IMR-90 (cell line): ENCODE measurements around the gene UBL3. TPM values are rescaled to one million over a fixed set of nuclear protein-coding genes. Genes with fewer than 3 reads are reported as not detected.

Experiments used
- ATAC-seq: fragments of 200-7000 bp; cut with Tn5 transposase; 2 replicates; pipeline ENCODE4 v1.9.1; 2020; ENCODE audit warnings: low read depth, mild to moderate bottlenecking, moderate library complexity
- BruUV-seq: library from RNA; stranded (reverse); fragments of 400-500 nt; replicated peaks from 2 replicates; lab custom pipeline; 2021; lab: Mats Ljungman, UMichigan
- CTCF ChIA-PET: fragments of 300-600 bp; formaldehyde crosslinking; extraction: SDS; loops from one replicate; lab custom pipeline; 2021; ENCODE audit warnings: antibody characterized with exemption; lab: Yijun Ruan, JAX
- POLR2A ChIA-PET: fragments of 300-600 bp; sonication (Branson Sonifier 250); formaldehyde crosslinking; loops from one replicate; lab custom pipeline; 2022; ENCODE audit warnings: antibody characterized with exemption; ENCODE audit not compliant: unreplicated experiment; lab: Charles Lee
- DNase-seq: peaks from one replicate; pipeline ENCODE4 v3.0.0; 2013
- H2AFZ ChIP-seq: replicated peaks from 2 replicates; pipeline ENCODE3; 2013; ENCODE audit warnings: low read length, mild to moderate bottlenecking; ENCODE audit not compliant: poor library complexity
- H2AK5ac ChIP-seq: 2 replicates; pipeline ENCODE4 v1.6.1; 2013; ENCODE audit warnings: low read depth, low read length, inconsistent platforms
- H2AK9ac ChIP-seq: replicated peaks from 2 replicates; pipeline ENCODE3; 2013; ENCODE audit warnings: mild to moderate bottlenecking, low read depth, low read length, moderate library complexity; ENCODE audit not compliant: poor library complexity
- H2BK120ac ChIP-seq: 2 replicates; pipeline ENCODE4 v1.6.1; 2013; ENCODE audit warnings: low read depth, low read length, inconsistent platforms
- H2BK15ac ChIP-seq: 3 replicates; pipeline ENCODE4 v1.6.1; 2013; ENCODE audit warnings: low read depth, low read length, inconsistent platforms
- H2BK20ac ChIP-seq: 2 replicates; pipeline ENCODE4 v1.6.1; 2013; ENCODE audit warnings: low read depth, mild to moderate bottlenecking, inconsistent platforms, low read length, moderate library complexity
- H2BK5ac ChIP-seq: 2 replicates; pipeline ENCODE4 v1.6.1; 2013; ENCODE audit warnings: mild to moderate bottlenecking, low read depth, low read length, inconsistent platforms; ENCODE audit not compliant: poor library complexity, severe bottlenecking
- H3K14ac ChIP-seq: replicated peaks from 2 replicates; pipeline ENCODE4 v1.6.1; 2013; ENCODE audit warnings: low read depth, low read length, inconsistent platforms
- H3K18ac ChIP-seq: 2 replicates; pipeline ENCODE4 v1.6.1; 2013; ENCODE audit warnings: low read depth, low read length, control low read depth
- H3K23ac ChIP-seq: 2 replicates; pipeline ENCODE4 v1.6.1; 2013; ENCODE audit warnings: low read depth, low read length, inconsistent platforms
- H3K27ac ChIP-seq: 2 replicates; pipeline ENCODE4 v1.5.1; 2013; ENCODE audit warnings: mild to moderate bottlenecking, control low read depth, low read length; ENCODE audit not compliant: insufficient read depth
- H3K27me3 ChIP-seq: 2 replicates; pipeline ENCODE4 v1.6.1; 2013; ENCODE audit warnings: low read length; ENCODE audit not compliant: control insufficient read depth, insufficient read depth
- H3K36me3 ChIP-seq: 2 replicates; pipeline ENCODE4 v1.6.1; 2013; ENCODE audit warnings: low read length, mixed read lengths; ENCODE audit not compliant: control insufficient read depth, insufficient read depth
- H3K4ac ChIP-seq: 2 replicates; pipeline ENCODE4 v1.6.1; 2013; ENCODE audit warnings: low read depth, low read length, inconsistent platforms
- H3K4me1 ChIP-seq: 2 replicates; pipeline ENCODE4 v1.6.1; 2013; ENCODE audit warnings: low read length, mixed read lengths; ENCODE audit not compliant: control insufficient read depth, insufficient read depth
- H3K4me2 ChIP-seq: 2 replicates; pipeline ENCODE4 v1.6.1; 2013; ENCODE audit warnings: low read depth, mild to moderate bottlenecking, control low read depth, low read length, moderate library complexity
- H3K4me3 ChIP-seq: 2 replicates; pipeline ENCODE4 v1.5.1; 2013; ENCODE audit warnings: low read depth, mild to moderate bottlenecking, control low read depth, low read length, moderate library complexity; ENCODE audit not compliant: insufficient read depth
- H3K56ac ChIP-seq: 2 replicates; pipeline ENCODE4 v1.6.1; 2013; ENCODE audit warnings: low read length, inconsistent platforms; ENCODE audit not compliant: insufficient read depth; ENCODE audit errors: extremely low read depth
- H3K79me1 ChIP-seq, 2 experiments: 2 replicates each; pipeline ENCODE4 v1.6.1; 2013; ENCODE audit warnings: low read length in 2 of 2, inconsistent platforms in 1 of 2, low read depth in 1 of 2
- H3K9ac ChIP-seq: 2 replicates; pipeline ENCODE4 v1.6.1; 2013; ENCODE audit warnings: low read depth, low read length, control low read depth
- H3K9me1 ChIP-seq: 2 replicates; pipeline ENCODE4 v1.6.1; 2013; ENCODE audit warnings: low read length, inconsistent platforms; ENCODE audit not compliant: insufficient read depth
- H3K9me3 ChIP-seq: 2 replicates; pipeline ENCODE4 v1.6.1; 2013; ENCODE audit warnings: low read length; ENCODE audit not compliant: control insufficient read depth, insufficient read depth
- H4K20me1 ChIP-seq: 2 replicates; pipeline ENCODE4 v1.6.1; 2013; ENCODE audit warnings: low read length, inconsistent platforms; ENCODE audit not compliant: insufficient read depth
- H4K5ac ChIP-seq: 2 replicates; pipeline ENCODE4 v1.6.1; 2013; ENCODE audit warnings: mild to moderate bottlenecking, low read depth, low read length, control low read depth
- H4K8ac ChIP-seq, 2 experiments: 2 replicates each; pipeline ENCODE4 v1.6.1; 2013; ENCODE audit warnings: low read depth in 2 of 2, low read length in 2 of 2, control low read depth in 1 of 2, inconsistent platforms in 1 of 2
- H4K91ac ChIP-seq: 2 replicates; pipeline ENCODE4 v1.6.1; 2013; ENCODE audit warnings: low read depth, low read length, inconsistent platforms; ENCODE audit not compliant: insufficient read depth
- BHLHE40 ChIP-seq: fragments of 150-350 bp; IDR thresholded peaks from 2 replicates; pipeline ENCODE4 v1.6.1; 2016; ENCODE audit warnings: mild to moderate bottlenecking, low read depth, low read length
- CHD1 ChIP-seq: IDR thresholded peaks from 2 replicates; pipeline ENCODE4 v1.6.1; 2012; ENCODE audit warnings: low read depth, low read length, improper control_type of control experiment
- NFE2L2 ChIP-seq: fragments of 150-350 bp; IDR thresholded peaks from 2 replicates; pipeline ENCODE4 v1.6.1; 2016; ENCODE audit warnings: low read depth, mild to moderate bottlenecking, low read length
- RAD21 ChIP-seq: IDR thresholded peaks from 2 replicates; pipeline ENCODE4 v1.6.1; 2012; ENCODE audit warnings: low read length, improper control_type of control experiment
- RCOR1 ChIP-seq: IDR thresholded peaks from 2 replicates; pipeline ENCODE4 v1.6.1; 2012; ENCODE audit warnings: mild to moderate bottlenecking, low read length, improper control_type of control experiment; ENCODE audit not compliant: insufficient replicate concordance
- RFX5 ChIP-seq: IDR thresholded peaks from 2 replicates; pipeline ENCODE4 v1.8.0; 2012; ENCODE audit warnings: low read depth, mild to moderate bottlenecking, low read length, moderate library complexity
- WGBS, 2 experiments: methylation state at CpG; one replicate each; pipeline versions ENCODE4 v1.1.5 to v1.1.7; 2013; ENCODE audit warnings: missing lambda C conversion rate in 2 of 2; ENCODE audit not compliant: insufficient read length in 1 of 2; ENCODE audit errors: extremely low coverage in 2 of 2; 5-methylcytosine and 5-hydroxymethylcytosine counted together
- dilution Hi-C: fragments of 300-500 bp; cut with HindIII; formaldehyde crosslinking; loops from one replicate; pipeline ENCODE4 v1.14.3; 2018; ENCODE audit warnings: low sequenced_read_pairs; ENCODE audit not compliant: unreplicated experiment
- in situ Hi-C: fragments of 300-500 bp; cut with MboI; formaldehyde crosslinking; loops from 3 replicates; pipeline ENCODE4 v1.14.3; 2019; ENCODE audit warnings: low sequenced_read_pairs, inconsistent platforms, mixed read lengths
- intact Hi-C: fragments of 100-400 bp; cut with micrococcal nuclease; formaldehyde crosslinking; loops from 2 replicates; pipeline ENCODE4 v1.10.0; 2022
- polyA plus RNA-seq, 3 experiments: library from polyadenylated mRNA; depleted of rRNA; stranded (reverse); fragments of >200 nt; gene quantifications; 2 replicates each; pipeline ENCODE4 v1.2.3, GENCODE V29; 2012; ENCODE audit warnings: low replicate concordance in 1 of 3
- total RNA-seq: library from RNA; depleted of rRNA; stranded (reverse); fragments of >200 nt; gene quantifications from 2 replicates; pipeline ENCODE4 v1.2.3, GENCODE V29; 2012
- TF ChIP-seq, protein P1 (sequence below): fragments of 150-350 bp; IDR thresholded peaks from 2 replicates; pipeline ENCODE4 v1.6.1; 2017; ENCODE audit warnings: mild to moderate bottlenecking, antibody characterized with exemption, low read length, low read depth
- TF ChIP-seq, protein P2 (sequence below): conservative IDR thresholded peaks from 2 replicates; pipeline ENCODE4 v1.5.1; 2012; ENCODE audit warnings: mild to moderate bottlenecking, low read depth, low read length, improper control_type of control experiment

The UBL3 gene
- total and polyA plus RNA-seq, 2 of the 4 experiments (the other 2 are of a cell fraction): 16.0 to 19.9 TPM

DNA sequence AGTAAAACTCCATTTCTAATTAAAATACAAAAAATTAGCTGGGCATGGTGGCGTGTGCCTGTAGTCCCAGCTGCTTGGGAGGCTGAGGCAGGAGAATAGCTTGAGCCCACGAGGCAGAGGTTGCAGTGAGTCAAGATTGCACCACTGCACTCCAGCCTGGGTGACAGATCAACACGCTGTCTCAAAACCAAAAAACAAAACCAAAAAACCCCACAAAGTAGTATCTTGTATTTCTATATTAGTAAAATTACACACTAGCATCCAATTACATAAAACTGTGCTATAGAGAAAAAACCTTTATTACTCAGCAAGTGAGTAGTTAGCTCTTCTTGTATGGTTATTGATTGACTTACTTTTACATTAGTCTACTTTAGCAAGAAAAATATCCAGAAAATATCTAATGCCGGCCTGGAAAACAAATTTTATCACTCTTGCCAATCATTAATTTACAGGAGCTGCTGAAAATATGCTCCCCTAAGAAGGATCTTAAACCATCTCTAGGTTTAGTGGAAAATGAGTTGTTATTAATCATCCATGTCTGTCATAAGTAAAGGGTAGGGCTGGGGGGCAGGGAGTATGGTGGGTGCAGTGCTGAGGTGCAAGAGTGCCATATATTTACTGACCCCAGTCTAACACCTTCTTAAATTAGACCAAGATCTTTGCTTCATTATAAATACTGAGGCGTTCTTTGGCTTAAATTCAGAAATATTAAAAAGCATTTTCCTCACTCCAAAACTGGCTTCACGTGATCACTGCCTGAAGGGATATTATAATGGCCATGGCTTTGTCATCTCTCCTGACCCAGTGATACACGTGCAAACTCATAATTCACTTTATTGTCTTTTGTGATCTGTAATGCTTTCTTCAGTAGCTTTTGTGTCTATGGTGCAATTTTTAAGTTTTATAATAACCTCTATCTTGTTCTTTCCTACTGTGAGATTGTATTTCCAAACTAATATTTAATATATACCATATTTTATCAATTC lies 44.1 kb downstream of the UBL3 start (continued):
- TF ChIP-seq, protein P1, sequence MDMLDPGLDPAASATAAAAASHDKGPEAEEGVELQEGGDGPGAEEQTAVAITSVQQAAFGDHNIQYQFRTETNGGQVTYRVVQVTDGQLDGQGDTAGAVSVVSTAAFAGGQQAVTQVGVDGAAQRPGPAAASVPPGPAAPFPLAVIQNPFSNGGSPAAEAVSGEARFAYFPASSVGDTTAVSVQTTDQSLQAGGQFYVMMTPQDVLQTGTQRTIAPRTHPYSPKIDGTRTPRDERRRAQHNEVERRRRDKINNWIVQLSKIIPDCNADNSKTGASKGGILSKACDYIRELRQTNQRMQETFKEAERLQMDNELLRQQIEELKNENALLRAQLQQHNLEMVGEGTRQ: no peak
- no peak for TF ChIP-seq BHLHE40

DNA sequence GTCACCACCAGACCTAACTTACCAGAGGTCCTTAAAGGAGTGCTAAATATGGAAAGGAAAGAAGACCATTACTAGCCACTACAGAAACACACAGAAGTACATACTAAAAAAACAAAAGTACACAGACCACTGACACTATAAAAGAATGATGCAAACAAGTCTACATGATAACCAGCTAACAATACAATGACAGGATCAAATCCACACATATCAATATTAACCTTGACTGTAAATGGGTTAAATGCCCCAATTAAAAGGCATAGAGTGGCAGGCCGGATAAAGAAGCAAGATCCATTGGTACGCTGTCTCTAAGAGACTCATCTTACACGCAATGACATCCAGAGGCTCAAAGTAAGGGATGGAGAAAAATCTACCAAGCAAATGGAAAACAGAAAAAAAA lies 47.2 kb downstream of the UBL3 start:
- no peak for TF ChIP-seq RAD21
- TF ChIP-seq CHD1: no peak
- TF ChIP-seq, protein P2, sequence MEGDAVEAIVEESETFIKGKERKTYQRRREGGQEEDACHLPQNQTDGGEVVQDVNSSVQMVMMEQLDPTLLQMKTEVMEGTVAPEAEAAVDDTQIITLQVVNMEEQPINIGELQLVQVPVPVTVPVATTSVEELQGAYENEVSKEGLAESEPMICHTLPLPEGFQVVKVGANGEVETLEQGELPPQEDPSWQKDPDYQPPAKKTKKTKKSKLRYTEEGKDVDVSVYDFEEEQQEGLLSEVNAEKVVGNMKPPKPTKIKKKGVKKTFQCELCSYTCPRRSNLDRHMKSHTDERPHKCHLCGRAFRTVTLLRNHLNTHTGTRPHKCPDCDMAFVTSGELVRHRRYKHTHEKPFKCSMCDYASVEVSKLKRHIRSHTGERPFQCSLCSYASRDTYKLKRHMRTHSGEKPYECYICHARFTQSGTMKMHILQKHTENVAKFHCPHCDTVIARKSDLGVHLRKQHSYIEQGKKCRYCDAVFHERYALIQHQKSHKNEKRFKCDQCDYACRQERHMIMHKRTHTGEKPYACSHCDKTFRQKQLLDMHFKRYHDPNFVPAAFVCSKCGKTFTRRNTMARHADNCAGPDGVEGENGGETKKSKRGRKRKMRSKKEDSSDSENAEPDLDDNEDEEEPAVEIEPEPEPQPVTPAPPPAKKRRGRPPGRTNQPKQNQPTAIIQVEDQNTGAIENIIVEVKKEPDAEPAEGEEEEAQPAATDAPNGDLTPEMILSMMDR: no peak
- TF ChIP-seq NFE2L2: no peak
- TF ChIP-seq RFX5: no peak
- TF ChIP-seq RCOR1: no peak
- TF ChIP-seq, protein P1: no peak
- Histone ChIP-seq H4K5ac (no peak overlapping the region), H2AK9ac (no peak overlapping the region), H4K8ac (no peak overlapping the region), H3K27me3 (no peaks in the 10 kb centered on the region), H4K91ac (no peak overlapping the region), H3K4me2 (peak overlapping the region; percentile 42; the same call in 1 of the 2 replicates), H2BK15ac (no peak overlapping the region), H3K23ac (no peak overlapping the region), H3K27ac (no peak overlapping the region), H2BK5ac (peak overlapping the region; percentile 4), H2BK120ac (no peak overlapping the region), H3K4ac (no peak overlapping the region), H3K79me1 (peaks cover 17 to 51% of the 10 kb centered on the region in 2 experiments), H3K18ac (no peak overlapping the region), H3K9me3 (no peaks in the 10 kb centered on the region), H2BK20ac (no peak overlapping the region), H3K9me1 (no peaks in the 10 kb centered on the region), H2AK5ac (no peak overlapping the region), H3K9ac (no peak overlapping the region), H4K20me1 (peaks cover 35% of the 10 kb centered on the region), H2AFZ (no peak overlapping the region), H3K56ac (no peak overlapping the region), H3K36me3 (no peaks in the 10 kb centered on the region), H3K4me1 (peaks cover 7% of the 10 kb centered on the region; the same call in 1 of the 2 replicates), H3K14ac (no peak overlapping the region), H3K4me3 (no peak overlapping the region)
- CTCF ChIA-PET: no interaction called here
- dilution Hi-C loops: no loop called here
- DNase-seq: no peak
- POLR2A ChIA-PET: interaction anchor here (0.6 kb wide), 1 partner anchor 29 kb away, joined by 5 read pairs; no protein-coding TSS in a partner anchor
- intact Hi-C loops: no loop called here
- no CpG with 5 or more reads among the region's 3 CpGs for WGBS, 2 experiments
- in situ Hi-C loops: no loop called here
- ATAC-seq: 0 out of 2 replicates have a peak, but pooled peaks have one; percentile 14
- BruUV-seq: no TSS peak
